Fibroblast of the aortic adventitia (primary cell): ENCODE measurements around the gene TMEM72. TPM values are rescaled to one million over a fixed set of nuclear protein-coding genes. Genes with fewer than 3 reads are reported as not detected.
A peak's percentile ranks its signal among the peaks of the same experiment; 100 is the strongest.

Experiments used
- DNase-seq: peaks from one replicate; pipeline ENCODE4 v3.0.0-alpha.2; 2010; ENCODE audit warnings: low read depth
- H3K4me3 ChIP-seq: 2 replicates; pipeline ENCODE4 v1.5.1; 2011; ENCODE audit warnings: low read depth, mild to moderate bottlenecking, control low read depth, low read length, moderate library complexity
- CTCF ChIP-seq: IDR thresholded peaks from 2 replicates; pipeline ENCODE4 v1.5.1; 2011; ENCODE audit warnings: mild to moderate bottlenecking, low read length, control low read depth, inconsistent platforms; ENCODE audit not compliant: insufficient read depth
- total RNA-seq: library from RNA; depleted of rRNA; stranded (reverse); fragments of >200 nt; gene quantifications from 2 replicates; pipeline ENCODE4 v1.2.3, GENCODE V29; 2012; ENCODE audit warnings: low replicate concordance

The TMEM72 gene
- not detected in 2 replicates for total RNA-seq

DNA sequence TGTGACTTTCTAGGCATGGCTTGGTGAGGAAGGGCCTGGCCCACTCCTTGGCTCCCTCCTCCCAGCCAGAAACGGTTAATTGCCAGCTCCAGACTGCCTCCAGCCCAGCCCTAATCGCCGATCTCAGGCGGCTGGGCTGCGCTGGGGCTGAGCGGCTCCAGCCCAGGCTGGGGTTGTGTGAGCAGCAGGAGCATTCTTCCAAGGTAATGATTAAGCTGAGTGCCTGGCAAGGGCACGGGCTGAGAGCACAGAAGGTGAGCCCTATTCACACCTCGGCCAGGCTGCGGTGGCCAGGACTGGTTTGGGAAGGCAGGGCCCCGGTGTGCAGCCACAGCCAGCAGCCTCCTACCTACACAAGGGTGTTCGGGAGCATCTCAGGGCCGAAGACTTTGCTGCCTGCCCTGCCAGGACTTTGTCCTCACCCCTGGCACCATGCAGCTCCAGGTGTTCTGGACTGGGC, at the start of gene TMEM72:
Gene TMEM72 (plus strand): TSS at position 257 of the 460 bp plus-strand sequence. CDS start 176 bp downstream, at position 433.
- no peak for TF ChIP-seq CTCF
- H3K4me3 ChIP-seq: no peak within 1 kb of the TSS
- no peak for DNase-seq

- TF ChIP-seq CTCF: no peak
- no peak for DNase-seq
- H3K4me3 ChIP-seq: no peak overlapping the region
Observed at GRCh38 chr10:44862006-44862751, 49.0 kb upstream of the TMEM72 start.

DNA sequence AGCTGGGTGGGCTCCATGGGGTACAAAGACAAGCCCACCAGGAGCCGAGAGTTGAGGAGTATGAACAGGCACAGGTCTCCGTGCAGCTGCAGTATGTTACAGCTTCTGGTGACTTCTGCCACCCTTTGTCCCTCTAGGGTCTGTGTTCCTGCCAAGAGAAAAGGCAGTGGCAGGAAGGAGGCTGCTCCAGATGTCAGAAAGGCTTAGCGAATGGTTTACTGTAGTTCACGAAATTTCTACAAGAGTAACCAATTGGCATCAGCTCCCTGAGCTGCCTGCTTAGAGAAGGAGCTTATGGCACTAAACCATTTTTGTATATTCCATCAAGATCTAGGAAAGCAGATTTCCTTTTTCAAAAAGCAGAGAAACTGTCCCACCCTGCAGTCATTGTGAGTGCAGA, 48.2 kb upstream of the TMEM72 start:
- no peak for DNase-seq
- no peak for TF ChIP-seq CTCF

GRCh38 chr10:44863344-44864047, 47.6 kb upstream of the TMEM72 start:
- no peak for DNase-seq
- no peak for TF ChIP-seq CTCF
- no peak overlapping the region for H3K4me3 ChIP-seq

More for the DNA sequence above, 48.2 kb upstream of the TMEM72 start:
- H3K4me3 ChIP-seq: no peak overlapping the region

DNA sequence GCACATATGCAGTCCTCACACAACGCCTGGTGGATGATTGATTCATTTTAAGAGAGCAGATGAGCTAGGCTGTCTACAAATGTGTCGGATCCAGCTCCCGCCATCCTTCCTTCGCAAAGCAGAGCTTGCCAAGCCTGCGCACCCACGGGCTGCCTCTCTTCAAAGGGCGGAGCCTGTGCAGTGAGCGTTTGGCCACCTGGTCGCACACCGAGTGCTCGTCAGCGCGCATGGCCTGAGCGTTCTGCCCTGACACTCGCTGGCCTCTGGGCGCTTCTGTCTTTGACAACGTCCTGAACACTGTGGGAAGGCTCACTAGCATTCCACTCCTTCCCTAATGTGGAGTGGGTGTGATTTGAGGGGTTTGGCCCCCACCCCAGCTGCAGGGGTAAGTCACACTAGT, 47.1 kb upstream of the TMEM72 start:
- no peak for DNase-seq
- peak overlapping the region; percentile 65 for H3K4me3 ChIP-seq
- no peak for TF ChIP-seq CTCF

- TF ChIP-seq CTCF: peak; percentile 96
- peak overlapping the region; percentile 65 for H3K4me3 ChIP-seq
- peak; percentile 89 for DNase-seq
Observed at GRCh38 chr10:44864637-44865288, 46.4 kb upstream of the TMEM72 start.
